Progenitor cell of endocrine pancreas (in vitro differentiated cells): Measurements from ENCODE around the gene SORL1. TPM values are rescaled to one million over a fixed set of nuclear protein-coding genes. Genes with fewer than 3 reads are reported as not detected.

Source experiments
- DNase-seq: peaks from one replicate; pipeline ENCODE4 v3.0.0; 2021; ENCODE audit warnings: low spot score; ENCODE audit not compliant: unreplicated experiment
- H3K27ac Mint-ChIP-seq: 2 replicates; pipeline ENCODE4 v1.8.0; 2021; ENCODE audit warnings: mild to moderate bottlenecking, moderate library complexity, mixed read lengths
- H3K27me3 Mint-ChIP-seq: 2 replicates; pipeline ENCODE4 v1.8.0; 2021; ENCODE audit warnings: mixed read lengths
- H3K36me3 Mint-ChIP-seq: 2 replicates; pipeline ENCODE4 v1.8.0; 2022; ENCODE audit warnings: mixed read lengths; ENCODE audit not compliant: insufficient read depth
- H3K4me1 Mint-ChIP-seq: 2 replicates; pipeline ENCODE4 v1.8.0; 2021; ENCODE audit warnings: low read depth, mixed read lengths
- H3K4me3 Mint-ChIP-seq: 2 replicates; pipeline ENCODE4 v1.8.0; 2021; ENCODE audit warnings: low read depth, mild to moderate bottlenecking, moderate library complexity, mixed read lengths
- H3K9me3 Mint-ChIP-seq: 2 replicates; pipeline ENCODE4 v1.8.0; 2021; ENCODE audit warnings: low read depth, mixed read lengths
- total RNA-seq: library from RNA; stranded (reverse); gene quantifications from 2 replicates; pipeline ENCODE4 v1.2.1, GENCODE V29; 2021
- TF ChIP-seq, protein P1 (sequence below): fragments of 200-600 bp; sonication (generic); IDR thresholded peaks from one replicate; pipeline ENCODE4 v1.5.0; 2021; ENCODE audit warnings: antibody characterized with exemption, mild to moderate bottlenecking; ENCODE audit not compliant: unreplicated experiment

Gene SORL1
- total RNA-seq, 1 donor from 2014 or later = 31.8 TPM

DNA sequence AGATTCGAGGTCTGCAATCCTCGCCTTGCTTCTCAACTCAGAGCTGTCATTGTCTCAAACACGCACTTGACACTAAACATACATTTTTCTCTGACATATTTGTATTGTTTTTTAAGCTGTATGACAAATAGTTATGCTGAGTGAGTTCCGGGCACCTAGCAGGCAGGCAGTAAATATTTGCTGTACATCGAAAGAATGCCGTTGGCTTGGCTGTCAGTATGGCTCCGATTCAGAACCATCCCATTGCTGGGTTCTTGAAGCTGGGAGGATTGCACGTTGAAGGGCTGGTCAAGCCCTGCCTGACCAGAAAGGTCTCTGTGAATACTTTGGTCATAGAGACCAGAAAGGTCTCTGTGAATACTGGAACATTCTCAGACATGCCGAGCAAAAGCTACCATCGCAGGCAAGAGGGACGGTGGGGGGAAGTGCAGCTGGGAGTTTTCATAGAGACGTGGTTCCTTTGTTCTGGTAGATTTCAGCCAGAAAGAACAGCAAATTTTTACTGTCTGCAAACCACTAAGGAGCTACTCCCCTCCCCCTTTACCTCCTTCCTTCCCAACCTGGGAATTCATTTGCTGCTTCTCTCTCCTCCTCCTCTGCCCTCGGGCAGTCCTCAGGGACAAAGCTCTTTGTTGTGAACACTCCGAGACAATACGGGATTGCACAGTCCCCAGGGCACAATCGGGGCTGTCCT, 202.9 kb downstream of the SORL1 start:
- peaks cover 21% of the 10 kb centered on the region for H3K27me3 Mint-ChIP-seq
- peaks cover 1% of the 10 kb centered on the region for H3K36me3 Mint-ChIP-seq
- peaks cover 28% of the 10 kb centered on the region for H3K4me1 Mint-ChIP-seq
- no peaks in the 10 kb centered on the region for H3K9me3 Mint-ChIP-seq
- TF ChIP-seq, protein P1, sequence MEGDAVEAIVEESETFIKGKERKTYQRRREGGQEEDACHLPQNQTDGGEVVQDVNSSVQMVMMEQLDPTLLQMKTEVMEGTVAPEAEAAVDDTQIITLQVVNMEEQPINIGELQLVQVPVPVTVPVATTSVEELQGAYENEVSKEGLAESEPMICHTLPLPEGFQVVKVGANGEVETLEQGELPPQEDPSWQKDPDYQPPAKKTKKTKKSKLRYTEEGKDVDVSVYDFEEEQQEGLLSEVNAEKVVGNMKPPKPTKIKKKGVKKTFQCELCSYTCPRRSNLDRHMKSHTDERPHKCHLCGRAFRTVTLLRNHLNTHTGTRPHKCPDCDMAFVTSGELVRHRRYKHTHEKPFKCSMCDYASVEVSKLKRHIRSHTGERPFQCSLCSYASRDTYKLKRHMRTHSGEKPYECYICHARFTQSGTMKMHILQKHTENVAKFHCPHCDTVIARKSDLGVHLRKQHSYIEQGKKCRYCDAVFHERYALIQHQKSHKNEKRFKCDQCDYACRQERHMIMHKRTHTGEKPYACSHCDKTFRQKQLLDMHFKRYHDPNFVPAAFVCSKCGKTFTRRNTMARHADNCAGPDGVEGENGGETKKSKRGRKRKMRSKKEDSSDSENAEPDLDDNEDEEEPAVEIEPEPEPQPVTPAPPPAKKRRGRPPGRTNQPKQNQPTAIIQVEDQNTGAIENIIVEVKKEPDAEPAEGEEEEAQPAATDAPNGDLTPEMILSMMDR = no peak
- peak overlapping the region; percentile 85 for H3K4me3 Mint-ChIP-seq
- no peak for DNase-seq
- peak overlapping the region; percentile 98 for H3K27ac Mint-ChIP-seq

DNA sequence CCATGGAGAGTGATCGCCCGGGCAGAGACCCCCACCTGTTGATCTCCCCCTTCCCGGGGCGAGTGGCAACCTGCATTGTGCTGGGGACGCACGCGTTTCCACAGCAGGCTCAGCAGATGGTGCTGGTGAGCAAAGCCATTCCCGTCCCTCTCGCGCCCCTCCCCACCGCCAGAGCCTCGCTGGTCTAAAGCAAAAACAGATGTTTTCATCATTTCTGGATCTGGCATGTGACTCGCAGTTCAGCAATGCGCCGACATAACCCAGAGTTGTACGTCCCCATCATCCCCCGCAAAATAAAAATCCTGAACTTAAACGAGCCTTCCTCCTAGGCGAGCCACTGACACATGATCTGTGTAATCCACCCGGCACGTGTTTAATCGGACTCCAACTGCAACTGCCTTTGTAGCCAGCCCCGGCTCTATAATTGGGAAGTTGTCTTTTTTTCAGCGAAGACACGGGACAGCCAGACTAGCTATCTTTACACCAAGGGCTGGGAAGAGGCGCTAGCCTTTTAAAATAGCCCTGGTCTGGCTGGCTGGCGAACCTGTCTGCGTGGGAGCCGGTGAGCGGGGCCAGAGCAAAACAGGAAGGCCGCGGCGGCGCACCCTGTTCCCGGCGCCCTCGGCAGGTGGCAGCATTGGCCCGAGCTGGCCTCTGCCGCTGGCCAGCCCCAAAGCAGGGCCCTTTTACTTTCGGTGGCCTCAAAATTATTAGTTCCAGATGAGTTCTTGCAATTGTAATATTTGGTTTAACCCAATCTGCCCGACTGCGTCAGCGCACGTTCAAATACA, 203.6 kb downstream of the SORL1 start:
- TF ChIP-seq, protein P1 = peak; percentile 82
- peak overlapping the region; percentile 85 for H3K4me3 Mint-ChIP-seq
- DNase-seq = peak; percentile 77
- H3K36me3 Mint-ChIP-seq = peaks cover 1% of the 10 kb centered on the region
- peak overlapping the region; percentile 98 for H3K27ac Mint-ChIP-seq
- peaks cover 14% of the 10 kb centered on the region for H3K27me3 Mint-ChIP-seq
- no peaks in the 10 kb centered on the region for H3K9me3 Mint-ChIP-seq
- peaks cover 26% of the 10 kb centered on the region for H3K4me1 Mint-ChIP-seq

DNA sequence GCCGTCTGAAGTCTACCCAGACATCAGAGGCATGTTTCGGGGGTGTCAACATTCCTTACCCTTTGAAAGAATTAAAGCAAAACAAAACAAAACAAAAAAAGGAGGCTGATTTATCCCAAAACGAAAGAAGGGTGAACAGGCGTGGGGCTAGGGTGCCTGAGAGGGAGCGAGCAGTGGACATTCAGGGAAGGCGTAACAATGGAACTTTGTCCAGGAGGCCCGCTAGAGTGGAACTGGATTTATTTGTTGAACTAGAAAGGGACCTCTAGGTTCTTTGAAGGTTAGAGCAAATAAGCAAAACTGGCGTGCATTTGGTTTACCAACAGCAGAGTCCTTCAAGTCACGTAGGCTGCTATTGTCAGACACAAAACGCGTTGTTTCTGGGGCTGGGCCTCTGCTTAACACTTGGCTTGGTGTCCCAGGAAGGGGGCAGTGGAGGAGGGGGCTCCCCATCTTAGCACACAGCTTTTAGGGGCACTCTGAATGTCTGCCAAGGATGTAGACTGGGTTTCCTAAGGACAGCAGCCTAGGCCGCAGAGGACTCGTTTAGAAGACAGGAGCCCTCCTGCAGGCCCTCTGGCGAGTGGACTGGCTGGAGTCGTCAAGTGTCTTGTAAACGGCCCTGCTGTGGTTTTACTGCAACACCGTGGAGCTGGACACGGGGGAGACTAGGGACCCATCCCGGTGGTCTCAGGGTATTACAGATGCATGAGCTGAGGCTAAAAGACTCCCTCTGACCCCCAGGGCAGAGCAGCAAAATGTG, 204.4 kb downstream of the SORL1 start:
- Mint-ChIP-seq H3K27ac (peak overlapping the region; percentile 93), H3K27me3 (peaks cover 13% of the 10 kb centered on the region), H3K9me3 (no peaks in the 10 kb centered on the region), H3K36me3 (peaks cover 1% of the 10 kb centered on the region), H3K4me1 (peaks cover 26% of the 10 kb centered on the region), H3K4me3 (no peak overlapping the region)
- no peak for DNase-seq
- TF ChIP-seq, protein P1 = no peak

DNA sequence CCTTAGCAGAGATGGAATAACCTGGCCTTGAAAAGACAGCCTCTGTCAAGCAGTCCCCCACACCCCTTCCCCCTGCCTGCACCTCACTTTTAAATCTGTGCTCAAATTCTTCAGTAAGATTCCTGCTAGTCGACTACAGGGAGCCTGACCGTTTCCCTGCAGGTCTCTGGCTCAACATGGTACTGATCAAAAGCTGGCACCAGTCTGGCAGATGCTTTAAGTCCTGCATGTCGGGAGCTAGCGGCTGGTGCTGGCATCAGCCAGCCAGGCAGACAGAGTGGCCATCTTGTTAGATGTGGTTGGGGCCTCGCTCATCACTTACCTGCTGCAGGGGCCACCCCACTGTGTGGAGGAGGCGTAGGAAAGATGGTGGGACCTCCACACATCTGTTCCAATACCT, 205.0 kb downstream of the SORL1 start:
- no peak overlapping the region for H3K4me3 Mint-ChIP-seq
- peaks cover 1% of the 10 kb centered on the region for H3K36me3 Mint-ChIP-seq
- peaks cover 8% of the 10 kb centered on the region for H3K27me3 Mint-ChIP-seq
- H3K27ac Mint-ChIP-seq = no peak overlapping the region
- H3K4me1 Mint-ChIP-seq = peaks cover 30% of the 10 kb centered on the region
- DNase-seq = no peak
- H3K9me3 Mint-ChIP-seq = no peaks in the 10 kb centered on the region
- TF ChIP-seq, protein P1 = no peak

DNA sequence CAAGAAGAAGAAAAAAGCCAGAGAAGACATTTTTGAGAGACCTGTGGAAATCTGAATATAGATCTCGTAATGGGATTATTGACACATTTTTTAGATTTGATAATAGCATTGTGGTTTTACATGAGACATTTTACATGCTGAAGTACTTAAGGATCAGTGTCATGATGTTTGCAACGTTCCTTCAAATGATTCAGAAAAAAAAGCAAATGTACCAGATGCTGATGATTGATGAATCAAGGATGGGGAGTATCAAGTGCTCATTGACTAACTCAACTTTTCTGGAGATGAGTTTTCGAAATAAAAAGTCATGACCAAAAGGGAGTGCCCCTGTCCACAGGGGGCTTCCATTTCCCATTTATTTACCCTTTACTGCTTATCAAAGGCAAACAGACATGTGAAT, 207.7 kb downstream of the SORL1 start:
- H3K9me3 Mint-ChIP-seq = no peaks in the 10 kb centered on the region
- peaks cover 23% of the 10 kb centered on the region for H3K4me1 Mint-ChIP-seq
- H3K36me3 Mint-ChIP-seq = peaks cover 1% of the 10 kb centered on the region
- H3K4me3 Mint-ChIP-seq = no peak overlapping the region
- TF ChIP-seq, protein P1 = no peak
- no peaks in the 10 kb centered on the region for H3K27me3 Mint-ChIP-seq
- no peak overlapping the region for H3K27ac Mint-ChIP-seq
- DNase-seq = no peak
